ENCODE results near the gene SIGLEC14. TPM values are rescaled to one million over a fixed set of nuclear protein-coding genes. Genes with fewer than 3 reads are reported as not detected.

The SIGLEC14 gene
- total RNA-seq, 1 donor from 2014 or later: not detected

DNA sequence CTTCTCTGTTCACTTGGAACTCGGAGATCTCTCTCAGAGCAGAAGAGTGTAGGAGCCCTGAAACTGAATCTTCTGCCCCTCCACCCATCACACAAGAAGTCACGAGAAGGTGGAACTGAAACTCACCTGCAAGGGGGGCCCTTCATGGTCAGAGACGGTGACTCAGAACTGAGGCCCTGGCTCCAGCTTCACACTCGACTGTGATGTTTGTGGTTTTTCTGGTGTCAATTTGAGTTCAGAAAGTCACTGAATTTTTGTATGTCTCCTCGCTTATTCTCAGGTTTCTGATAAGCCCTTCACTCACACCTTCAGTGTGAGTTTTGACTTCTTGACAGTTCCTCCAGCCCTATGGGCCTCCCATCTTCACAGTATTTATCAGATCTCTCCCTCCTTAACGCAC lies 39.5 kb downstream of the SIGLEC14 start:
- TF ChIP-seq, protein P1, sequence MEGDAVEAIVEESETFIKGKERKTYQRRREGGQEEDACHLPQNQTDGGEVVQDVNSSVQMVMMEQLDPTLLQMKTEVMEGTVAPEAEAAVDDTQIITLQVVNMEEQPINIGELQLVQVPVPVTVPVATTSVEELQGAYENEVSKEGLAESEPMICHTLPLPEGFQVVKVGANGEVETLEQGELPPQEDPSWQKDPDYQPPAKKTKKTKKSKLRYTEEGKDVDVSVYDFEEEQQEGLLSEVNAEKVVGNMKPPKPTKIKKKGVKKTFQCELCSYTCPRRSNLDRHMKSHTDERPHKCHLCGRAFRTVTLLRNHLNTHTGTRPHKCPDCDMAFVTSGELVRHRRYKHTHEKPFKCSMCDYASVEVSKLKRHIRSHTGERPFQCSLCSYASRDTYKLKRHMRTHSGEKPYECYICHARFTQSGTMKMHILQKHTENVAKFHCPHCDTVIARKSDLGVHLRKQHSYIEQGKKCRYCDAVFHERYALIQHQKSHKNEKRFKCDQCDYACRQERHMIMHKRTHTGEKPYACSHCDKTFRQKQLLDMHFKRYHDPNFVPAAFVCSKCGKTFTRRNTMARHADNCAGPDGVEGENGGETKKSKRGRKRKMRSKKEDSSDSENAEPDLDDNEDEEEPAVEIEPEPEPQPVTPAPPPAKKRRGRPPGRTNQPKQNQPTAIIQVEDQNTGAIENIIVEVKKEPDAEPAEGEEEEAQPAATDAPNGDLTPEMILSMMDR (IDR thresholded peaks at IDR 0.05; ENCODE audit: partially characterized antibody, unreplicated experiment): no peak
- H3K36me3 Mint-ChIP-seq (ENCODE audit: unreplicated experiment): peaks cover 6% of the 10 kb centered on the region
- H3K9me3 Mint-ChIP-seq (ENCODE audit: unreplicated experiment): peaks cover 3% of the 10 kb centered on the region
- peaks cover 10% of the 10 kb centered on the region for H3K27me3 Mint-ChIP-seq (ENCODE audit: unreplicated experiment)
- no peak for DNase-seq
- H3K27ac Mint-ChIP-seq (ENCODE audit: unreplicated experiment): no peak overlapping the region
- no peaks in the 10 kb centered on the region for H3K4me1 Mint-ChIP-seq (ENCODE audit: low read depth, unreplicated experiment)
- H3K4me3 Mint-ChIP-seq (ENCODE audit: unreplicated experiment): no peak overlapping the region

DNA sequence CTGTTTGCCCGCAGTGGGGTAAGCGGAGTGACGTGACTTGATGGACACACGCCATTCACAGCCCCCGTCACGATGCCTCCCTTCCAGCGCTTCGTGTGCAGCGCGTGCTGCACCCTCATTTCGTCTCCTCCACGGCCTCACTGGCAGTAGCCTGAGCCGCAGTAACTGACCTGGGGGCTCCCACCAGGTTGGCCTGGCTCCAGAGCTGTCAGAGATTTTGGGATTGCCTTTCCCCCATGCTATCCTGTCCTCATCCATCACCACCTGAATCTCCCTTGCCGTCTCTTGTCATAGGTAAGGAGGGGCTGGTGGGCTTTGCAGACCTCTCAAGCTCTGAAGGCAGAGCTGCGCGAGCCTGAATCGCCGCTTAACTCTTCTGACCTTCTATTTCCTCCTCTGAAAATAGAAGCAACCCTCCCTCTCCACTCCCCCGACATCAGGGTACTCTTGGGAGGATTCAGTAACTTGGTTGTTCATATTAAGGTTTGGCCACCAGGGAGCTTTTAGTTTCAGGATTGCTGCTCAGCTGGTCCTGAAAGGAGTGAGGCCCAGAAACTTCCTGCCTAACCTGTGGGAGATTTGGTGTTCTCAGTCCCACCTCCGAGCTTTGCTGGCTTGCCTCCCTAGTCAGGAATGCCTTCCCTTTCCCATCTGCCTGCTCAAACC lies 44.3 kb downstream of the SIGLEC14 start:
- Mint-ChIP-seq H3K27me3 (ENCODE audit: unreplicated experiment) (peaks cover 11% of the 10 kb centered on the region), H3K36me3 (ENCODE audit: unreplicated experiment) (peaks cover 6% of the 10 kb centered on the region), H3K27ac (ENCODE audit: unreplicated experiment) (no peak overlapping the region), H3K4me1 (ENCODE audit: low read depth, unreplicated experiment) (no peaks in the 10 kb centered on the region), H3K9me3 (ENCODE audit: unreplicated experiment) (peaks cover 1% of the 10 kb centered on the region), H3K4me3 (ENCODE audit: unreplicated experiment) (no peak overlapping the region)
- TF ChIP-seq, protein P1 (IDR thresholded peaks at IDR 0.05; ENCODE audit: partially characterized antibody, unreplicated experiment): no peak
- no peak for DNase-seq

DNA sequence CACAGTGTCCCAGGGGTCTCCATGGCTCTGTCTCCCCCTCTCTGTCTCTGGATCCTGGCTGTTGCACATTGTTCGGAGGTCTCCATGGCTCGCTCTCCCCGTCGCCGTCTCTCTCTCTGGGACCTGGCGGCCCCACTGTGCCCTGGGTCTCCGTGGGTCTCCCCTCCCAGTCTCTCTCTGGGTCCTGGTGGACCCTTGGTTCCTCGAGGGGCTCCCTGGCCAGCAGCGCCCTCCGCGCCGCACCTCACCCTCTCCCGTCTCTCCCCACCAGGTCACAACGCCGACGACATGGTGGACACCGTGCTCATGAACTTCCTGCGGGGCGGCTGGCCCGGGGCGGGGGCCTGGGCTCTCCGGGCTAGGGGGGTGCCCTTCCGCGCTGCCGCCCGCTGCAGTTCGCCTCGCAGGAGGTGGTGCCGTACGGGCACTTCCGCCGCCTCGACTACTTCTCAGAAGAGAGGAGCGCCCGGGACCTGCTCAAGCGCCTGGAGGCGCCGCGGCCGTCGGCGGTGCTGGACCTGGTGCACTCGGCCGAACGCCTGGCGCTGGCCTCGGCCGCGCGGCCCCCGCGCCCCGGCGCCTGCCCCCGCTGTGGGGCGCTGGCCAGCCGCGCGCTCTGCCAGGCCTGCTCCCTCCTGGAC lies 45.6 kb downstream of the SIGLEC14 start:
- H3K9me3 Mint-ChIP-seq (ENCODE audit: unreplicated experiment): peaks cover 1% of the 10 kb centered on the region
- H3K36me3 Mint-ChIP-seq (ENCODE audit: unreplicated experiment): peaks cover 11% of the 10 kb centered on the region
- H3K4me3 Mint-ChIP-seq (ENCODE audit: unreplicated experiment): no peak overlapping the region
- H3K27me3 Mint-ChIP-seq (ENCODE audit: unreplicated experiment): peaks cover 11% of the 10 kb centered on the region
- no peak overlapping the region for H3K27ac Mint-ChIP-seq (ENCODE audit: unreplicated experiment)
- DNase-seq: no peak
- TF ChIP-seq, protein P1 (IDR thresholded peaks at IDR 0.05; ENCODE audit: partially characterized antibody, unreplicated experiment): no peak
- no peaks in the 10 kb centered on the region for H3K4me1 Mint-ChIP-seq (ENCODE audit: low read depth, unreplicated experiment)

- H3K4me1 Mint-ChIP-seq (ENCODE audit: low read depth, unreplicated experiment): no peaks in the 10 kb centered on the region
- H3K27ac Mint-ChIP-seq (ENCODE audit: unreplicated experiment): no peak overlapping the region
- TF ChIP-seq, protein P1 (IDR thresholded peaks at IDR 0.05; ENCODE audit: partially characterized antibody, unreplicated experiment): no peak
- H3K27me3 Mint-ChIP-seq (ENCODE audit: unreplicated experiment): peaks cover 20% of the 10 kb centered on the region
- no peak for DNase-seq
- H3K4me3 Mint-ChIP-seq (ENCODE audit: unreplicated experiment): no peak overlapping the region
- peaks cover 14% of the 10 kb centered on the region for H3K36me3 Mint-ChIP-seq (ENCODE audit: unreplicated experiment)
- H3K9me3 Mint-ChIP-seq (ENCODE audit: unreplicated experiment): peaks cover 10% of the 10 kb centered on the region
Measured at GRCh38 chr19:51599084-51599483, 47.5 kb downstream of the SIGLEC14 start.
